AG04450 (cell line): ENCODE data around the gene OSBPL1A. TPM values are rescaled to one million over a fixed set of nuclear protein-coding genes. Genes with fewer than 3 reads are reported as not detected.

Source experiments
- CTCF ChIA-PET: fragments of 300-600, 350-600 bp; formaldehyde crosslinking; extraction: SDS; loops from one replicate; lab custom pipeline; 2022; ENCODE audit warnings: antibody characterized with exemption, inconsistent platforms; lab: Charles Lee
- POLR2A ChIA-PET: fragments of 350-600 bp; formaldehyde crosslinking; extraction: SDS; loops from one replicate; lab custom pipeline; 2021; ENCODE audit warnings: antibody characterized with exemption, inconsistent platforms; lab: Yijun Ruan, JAX
- DNase-seq: peaks from one replicate; pipeline ENCODE4 v3.0.0-alpha.2; 2011; ENCODE audit warnings: low read depth, low spot score
- H3K27ac ChIP-seq: one replicate; pipeline ENCODE4 v1.5.1; 2012; ENCODE audit warnings: low read depth, low read length, control low read depth
- H3K27me3 ChIP-seq: one replicate; pipeline ENCODE4 v1.6.0; 2012; ENCODE audit warnings: low read length; ENCODE audit not compliant: control insufficient read depth, insufficient read depth
- H3K4me3 ChIP-seq: 2 replicates; pipeline ENCODE4 v1.5.1; 2011; ENCODE audit warnings: mild to moderate bottlenecking, low read depth, low read length, control low read depth
- H3K9me3 ChIP-seq: 2 replicates; pipeline ENCODE4 v1.5.1; 2012; ENCODE audit warnings: low read length; ENCODE audit not compliant: control insufficient read depth, insufficient read depth
- CTCF ChIP-seq: IDR thresholded peaks from 2 replicates; pipeline ENCODE4 v1.5.1; 2011; ENCODE audit warnings: low read depth, low read length, control low read depth, inconsistent platforms
- polyA plus RNA-seq: library from polyadenylated mRNA; depleted of rRNA; stranded (reverse); fragments of >200 nt; gene quantifications from 2 replicates; pipeline ENCODE4 v1.2.3, GENCODE V29; 2011

The OSBPL1A gene
- polyA plus RNA-seq, 1 experiment = 56.1 TPM

GRCh38 chr18:24126155-24126961 is 271.3 kb downstream of the OSBPL1A start:
- no peak for TF ChIP-seq CTCF
- ChIA-PET POLR2A (no interaction called here), CTCF (interaction anchor here (1.0 kb wide), 1 partner anchor 208 kb away, joined by 3 read pairs; no protein-coding TSS in a partner anchor)
- no peak overlapping the region for H3K27ac ChIP-seq
- H3K9me3 ChIP-seq = no peaks in the 10 kb centered on the region
- H3K27me3 ChIP-seq = no peaks in the 10 kb centered on the region
- H3K4me3 ChIP-seq = no peak overlapping the region
- no peak for DNase-seq

- DNase-seq = no peak
- Histone ChIP-seq H3K27me3 (no peaks in the 10 kb centered on the region), H3K4me3 (no peak overlapping the region), H3K9me3 (no peaks in the 10 kb centered on the region), H3K27ac (no peak overlapping the region)
- CTCF ChIA-PET = no interaction called here
- no peak for TF ChIP-seq CTCF
- POLR2A ChIA-PET = interaction anchor here (1.2 kb wide), 1 partner anchor 17 kb away, joined by 3 read pairs; the partner anchor contains the start of gene CABYR
Measured at GRCh38 chr18:24121625-24122024, 276.0 kb downstream of the OSBPL1A start.

- no peaks in the 10 kb centered on the region for H3K9me3 ChIP-seq
- TF ChIP-seq CTCF = no peak
- no peaks in the 10 kb centered on the region for H3K27me3 ChIP-seq
- DNase-seq = no peak
- ChIA-PET CTCF (interaction anchor here (1.7 kb wide), 1 partner anchor 418 kb away, joined by 6 read pairs; no protein-coding TSS in a partner anchor), POLR2A (no interaction called here)
- no peak overlapping the region for H3K27ac ChIP-seq
- no peak overlapping the region for H3K4me3 ChIP-seq
Measured at GRCh38 chr18:24120676-24121075, 276.9 kb downstream of the OSBPL1A start.

- DNase-seq = peak; percentile 39
- Histone ChIP-seq H3K27ac (no peak overlapping the region), H3K9me3 (no peaks in the 10 kb centered on the region), H3K27me3 (no peaks in the 10 kb centered on the region), H3K4me3 (no peak overlapping the region)
- ChIA-PET POLR2A (interaction anchor here (0.6 kb wide), 1 partner anchor 91 kb away, joined by 4 read pairs; no protein-coding TSS in a partner anchor), CTCF (interaction anchor here (0.7 to 1.7 kb wide), 16 partner anchors 12 to 1073 kb away, joined by 3 to 6 read pairs (median 4); no protein-coding TSS in a partner anchor)
- peak; percentile 81 for TF ChIP-seq CTCF
Measured at GRCh38 chr18:24118750-24119577, 278.7 kb downstream of the OSBPL1A start.
